Stimulated activated CD8-positive, alpha-beta memory T cell treated with anti-CD3 and anti-CD28 coated beads, Interleukin-2, amount 100 ng/mL, for 1 hour (primary cell): Measurements from ENCODE around the gene TUBA4A.
"Not testable (repeated sequence)": the region's sequence is repeated elsewhere in the genome, so short reads cannot be mapped to it uniquely, and the experiment has no call there.

Source experiments
- DNase-seq, 2 donors: peaks; one replicate each; pipeline ENCODE4 v3.0.0-alpha.2; 2020; ENCODE audit warnings: low read depth in 2 of 2

TUBA4A gene

GRCh38 chr2:219213026-219213415, 40.7 kb downstream of the TUBA4A start:
- DNase-seq, result no peak

- DNase-seq, result no peak
Measured at GRCh38 chr2:219210886-219211362, 42.8 kb downstream of the TUBA4A start.

GRCh38 chr2:219210196-219210885, 43.4 kb downstream of the TUBA4A start:
- DNase-seq, result no peak

GRCh38 chr2:219209236-219210195, 44.2 kb downstream of the TUBA4A start:
- DNase-seq, result no peak

- DNase-seq, result no peak
Measured at GRCh38 chr2:219207884-219208740, 45.6 kb downstream of the TUBA4A start.

- DNase-seq, result no peak
Measured at GRCh38 chr2:219207134-219207883, 46.4 kb downstream of the TUBA4A start.

GRCh38 chr2:219206328-219207133, 47.2 kb downstream of the TUBA4A start, which contains the start of gene ZFAND2B:
ZFAND2B (plus strand) TSS chr2:219206782; CDS start chr2:219206988, 206 bp downstream.
- DNase-seq, result peak; percentile 88 to 93

- no peak for DNase-seq
Measured at GRCh38 chr2:219205981-219206327, 47.8 kb downstream of the TUBA4A start.

GRCh38 chr2:219205165-219205538, 48.6 kb downstream of the TUBA4A start:
- no peak for DNase-seq

GRCh38 chr2:219204425-219205164, 49.1 kb downstream of the TUBA4A start:
- DNase-seq, result no peak

GRCh38 chr2:219201331-219201730, 52.4 kb downstream of the TUBA4A start:
- DNase-seq, result not testable (repeated sequence)

- not testable (repeated sequence) for DNase-seq
Measured at GRCh38 chr2:219200502-219201326, 53.0 kb downstream of the TUBA4A start.
